HG02870 (cell line): ENCODE results near the gene ARHGAP4.

Experiments
- ATAC-seq: cut with Tn5 transposase; IDR thresholded peaks from one replicate; pipeline ENCODE4 v1.9.1; 2021; ENCODE audit warnings: mild to moderate bottlenecking, moderate library complexity; ENCODE audit not compliant: unreplicated experiment

The ARHGAP4 gene

DNA sequence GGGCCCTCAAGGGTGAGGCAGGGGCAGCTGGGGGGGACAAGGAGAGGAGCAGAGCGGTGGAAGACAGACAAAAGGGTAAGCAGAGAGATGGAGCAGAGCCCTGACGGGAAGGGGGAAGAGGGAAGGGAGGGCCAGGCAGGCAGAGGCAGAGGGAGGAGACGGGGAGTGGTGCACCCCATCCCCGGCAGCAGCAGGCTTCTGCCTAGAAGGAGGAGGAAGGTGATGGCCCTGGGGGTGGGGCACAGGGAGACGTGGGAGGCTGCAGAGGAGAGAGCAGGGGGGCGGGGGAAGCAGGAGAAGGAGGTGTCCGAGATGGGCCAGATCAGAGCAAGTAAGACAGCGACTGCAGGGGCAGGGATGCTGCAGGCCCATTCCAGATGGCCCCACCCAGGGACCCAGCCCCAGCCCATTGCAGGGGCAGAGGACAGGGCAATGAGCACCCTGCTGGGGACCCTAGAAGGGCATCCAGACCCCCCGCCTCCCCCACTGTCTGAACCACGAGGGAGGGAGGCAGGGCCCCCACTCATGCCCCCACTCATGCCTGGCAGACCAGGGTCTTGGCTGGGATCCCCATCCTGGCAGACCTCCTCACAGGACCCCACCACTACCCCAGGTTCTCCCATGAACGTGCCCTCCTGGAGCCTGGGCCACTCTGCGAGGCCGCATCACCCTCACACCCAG is 42.8 kb downstream of the ARHGAP4 start:
- ATAC-seq, result no peak

GRCh38 chrX:153882557-153882956 is 43.5 kb downstream of the ARHGAP4 start:
- no peak for ATAC-seq

- ATAC-seq, result no peak
Measured at GRCh38 chrX:153882086-153882498, 44.0 kb downstream of the ARHGAP4 start.

DNA sequence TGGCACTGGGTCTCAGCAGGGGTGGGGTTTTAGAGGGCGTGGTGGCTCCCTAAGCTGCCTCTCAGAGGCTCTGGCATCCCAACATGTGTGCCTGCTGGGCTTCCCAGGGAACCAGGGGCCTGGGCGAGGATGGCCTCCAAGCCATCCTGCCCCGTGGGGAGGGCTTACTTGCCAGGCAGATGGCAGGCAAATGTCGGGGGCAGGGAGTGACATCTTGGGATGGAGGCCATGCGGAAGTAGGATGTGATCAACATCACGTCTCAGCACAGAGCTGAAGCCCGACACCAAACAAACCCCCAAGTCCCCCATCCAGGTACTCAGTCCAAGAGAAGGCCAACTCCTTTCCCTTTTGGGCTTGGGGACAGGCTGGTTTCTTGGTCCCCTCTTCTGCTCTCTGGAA is 44.8 kb downstream of the ARHGAP4 start:
- ATAC-seq, result no peak

DNA sequence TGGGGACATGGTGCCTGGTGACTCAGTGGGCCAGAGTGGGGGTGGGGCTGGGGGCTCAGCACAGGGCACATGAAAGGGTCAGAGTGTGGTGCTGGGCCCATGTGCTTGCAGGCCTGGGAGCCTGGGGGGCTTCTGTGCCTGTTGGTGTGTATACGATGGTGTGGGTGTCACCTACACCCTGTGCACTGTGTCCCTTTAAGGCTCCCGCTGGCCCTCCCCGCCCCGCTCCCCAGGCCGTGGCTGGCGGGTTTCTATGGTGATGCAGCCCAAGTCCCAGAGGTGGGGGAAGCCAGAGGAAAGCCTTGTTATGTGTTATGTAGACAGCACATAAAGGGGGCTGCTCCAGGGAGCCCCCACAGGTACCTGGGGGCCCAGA is 45.6 kb downstream of the ARHGAP4 start:
- no peak for ATAC-seq

DNA sequence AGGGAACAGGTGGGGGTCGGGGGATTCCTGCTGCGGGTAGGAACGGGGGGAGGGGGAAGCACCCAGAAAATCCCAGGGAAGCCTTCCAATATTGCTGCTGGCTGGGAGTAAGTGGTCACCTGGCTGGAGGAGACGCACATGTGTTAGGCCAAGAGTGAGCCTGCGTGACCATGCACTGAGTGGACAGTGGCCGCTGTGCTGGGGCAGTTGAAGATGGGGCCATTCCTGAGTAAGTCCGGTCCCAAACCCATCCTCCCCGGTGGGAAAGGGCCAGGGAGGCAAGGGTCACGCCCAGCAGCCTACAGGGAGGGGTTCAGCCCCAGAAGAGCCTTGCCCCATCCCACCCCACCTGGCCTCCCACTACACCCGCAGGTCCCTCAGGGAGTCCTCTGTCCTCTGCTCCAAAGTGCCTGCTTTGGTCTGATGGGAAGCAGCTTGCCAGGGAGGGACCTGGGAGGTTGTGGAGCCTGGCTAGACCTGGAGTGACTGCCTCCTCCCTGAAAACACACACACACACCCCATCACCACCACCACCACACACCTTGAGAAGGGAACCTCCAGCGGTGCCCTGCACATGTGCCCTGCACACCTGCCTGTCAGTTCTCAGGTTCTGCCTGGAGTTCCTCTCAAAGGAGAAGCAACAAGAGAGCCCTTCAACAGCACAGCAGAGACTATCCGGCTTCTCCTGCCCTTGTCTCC is 46.2 kb downstream of the ARHGAP4 start:
- ATAC-seq, result no peak

DNA sequence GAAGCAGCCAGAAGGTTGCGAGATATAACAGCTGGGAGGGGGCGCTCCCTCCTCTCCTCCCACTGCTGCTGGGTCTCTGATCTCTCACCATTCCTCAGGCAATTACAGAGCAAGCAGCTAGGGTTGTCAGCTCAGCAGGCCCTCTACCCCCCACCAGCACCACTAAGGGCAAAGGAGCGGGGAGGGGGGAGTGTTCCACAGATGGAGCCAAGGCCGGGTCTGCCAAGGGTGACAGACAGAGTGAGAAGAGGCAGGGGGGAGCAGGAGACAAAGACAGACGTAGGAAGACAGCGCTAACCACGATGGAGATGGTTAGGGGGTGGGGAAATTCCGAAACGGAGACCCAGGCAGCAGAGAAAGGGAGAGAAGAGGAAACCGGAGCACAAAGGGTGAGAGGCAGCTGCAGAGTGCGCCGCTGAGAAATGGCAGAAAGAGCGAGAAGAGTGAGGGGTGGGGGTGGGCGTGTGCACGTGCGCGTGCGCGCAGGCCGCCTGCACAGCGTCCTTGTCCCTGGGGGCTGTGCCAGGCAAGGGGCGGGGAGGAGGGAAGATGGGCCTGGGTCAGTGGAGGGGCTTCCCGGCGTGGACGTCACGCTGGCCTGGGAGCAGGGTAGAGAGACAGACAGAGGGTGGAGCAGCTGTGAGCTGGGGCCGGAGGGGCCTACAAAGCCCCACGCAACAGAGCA is 47.0 kb downstream of the ARHGAP4 start:
- no peak for ATAC-seq

GRCh38 chrX:153878345-153878744 is 47.7 kb downstream of the ARHGAP4 start:
- no peak for ATAC-seq

- ATAC-seq, result no peak
Measured at GRCh38 chrX:153877571-153878261, 48.3 kb downstream of the ARHGAP4 start.

- no peak for ATAC-seq
Measured at GRCh38 chrX:153876112-153876491, 50.0 kb downstream of the ARHGAP4 start.

DNA sequence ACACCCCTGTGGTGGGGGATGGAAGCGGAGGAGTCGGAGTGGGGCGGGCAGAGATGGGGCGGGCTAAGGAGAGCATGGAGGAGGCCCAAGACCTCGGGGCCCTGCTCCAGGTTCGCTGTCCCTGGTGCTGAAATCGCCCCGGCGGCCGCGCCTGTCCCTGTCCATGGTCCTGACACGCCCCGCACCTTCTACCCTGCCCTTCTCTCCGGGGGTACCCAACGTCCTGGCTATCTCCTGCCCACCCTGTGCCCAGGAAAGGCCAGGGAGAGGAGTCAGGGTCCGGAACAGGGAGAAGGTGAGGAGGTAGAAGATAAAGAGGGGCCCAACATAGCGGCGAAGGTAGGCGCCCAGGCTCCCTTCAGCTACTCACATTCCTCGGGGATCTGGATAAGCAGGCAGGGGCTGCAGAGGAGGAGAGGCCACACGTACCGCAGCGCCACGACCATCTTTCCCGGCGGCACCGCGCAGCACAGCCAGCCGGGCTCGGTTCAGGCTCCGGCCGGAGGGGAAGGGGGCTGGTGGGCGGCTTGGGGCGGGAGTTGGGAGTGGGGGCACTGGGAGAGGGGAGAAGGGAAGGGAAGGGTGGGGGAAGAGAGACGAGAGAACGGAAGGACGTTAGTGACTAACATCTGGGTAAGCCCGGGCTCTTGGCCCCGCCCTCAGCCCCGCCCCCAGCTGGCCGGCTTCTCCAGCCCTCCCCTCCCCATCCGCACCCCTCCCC is 50.5 kb downstream of the ARHGAP4 start:
- ATAC-seq, result no peak

DNA sequence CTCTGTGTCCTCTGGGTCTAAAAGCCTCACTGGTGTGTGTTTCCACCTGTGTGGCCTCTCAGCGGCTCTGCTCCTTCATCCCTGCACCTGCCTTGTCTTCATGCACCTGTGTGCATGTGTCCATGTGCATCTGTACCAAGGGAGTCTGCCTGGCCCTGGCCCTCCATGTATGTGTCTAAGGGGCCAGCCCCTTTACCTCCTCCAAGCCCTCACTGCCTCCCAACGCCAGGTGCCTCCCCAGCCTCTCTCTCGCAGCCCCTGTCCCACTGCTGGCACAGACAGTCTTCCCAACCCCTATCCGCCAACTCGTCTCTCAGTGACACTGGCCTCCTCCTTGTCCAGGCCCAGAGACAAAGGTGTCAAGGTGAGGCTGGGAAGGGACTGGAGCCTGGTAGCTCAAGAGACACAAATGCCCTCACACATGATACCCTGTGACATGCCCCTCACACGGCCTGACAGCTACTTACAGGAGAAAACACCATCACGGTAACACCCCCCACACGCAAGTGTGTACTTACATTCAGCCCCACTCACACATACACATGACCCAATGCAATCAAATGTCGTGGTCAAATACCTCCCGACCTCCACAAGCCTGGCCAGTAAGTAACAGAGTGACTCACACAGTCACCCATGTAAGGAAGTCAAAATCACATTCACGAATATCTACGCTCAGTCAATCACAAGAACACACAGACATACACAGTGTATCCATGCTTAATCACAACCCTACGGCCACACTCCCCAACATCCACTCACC is 51.5 kb downstream of the ARHGAP4 start:
- ATAC-seq, result no peak

- no peak for ATAC-seq
Measured at GRCh38 chrX:153874085-153874365, 52.0 kb downstream of the ARHGAP4 start.

- no peak for ATAC-seq
Measured at GRCh38 chrX:153873282-153874084, 52.6 kb downstream of the ARHGAP4 start.

- no peak for ATAC-seq
Measured at GRCh38 chrX:153871946-153872878, 53.9 kb downstream of the ARHGAP4 start.

GRCh38 chrX:153871451-153871850 is 54.6 kb downstream of the ARHGAP4 start:
- ATAC-seq, result no peak

DNA sequence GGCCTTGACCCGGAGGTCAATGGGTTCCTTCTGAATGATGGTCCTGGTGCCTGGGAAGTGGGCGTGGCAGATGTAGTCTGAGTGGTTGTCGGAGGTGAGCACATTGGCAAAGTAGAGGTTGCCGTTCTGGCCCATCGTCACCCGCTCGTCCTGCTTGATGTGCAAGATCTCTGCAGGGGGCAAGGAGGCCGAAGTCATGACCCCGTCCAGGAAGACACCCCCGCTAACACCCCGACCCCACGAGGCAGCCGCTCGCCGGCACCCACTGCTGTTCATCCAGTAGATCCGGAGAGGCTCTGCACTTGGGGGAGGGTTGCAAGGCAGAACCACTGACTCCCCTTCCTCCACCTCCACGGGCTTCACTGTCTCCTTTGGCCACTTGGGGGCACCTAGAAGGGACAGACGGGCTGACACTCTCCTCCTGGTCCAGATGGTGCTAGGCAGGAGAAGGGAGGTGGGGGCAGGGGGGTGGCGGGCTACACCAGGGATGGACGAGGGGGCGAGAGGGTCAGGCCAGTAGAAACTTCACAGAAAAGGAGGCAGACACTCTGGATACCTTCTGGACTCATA is 55.2 kb downstream of the ARHGAP4 start:
- ATAC-seq, result no peak

DNA sequence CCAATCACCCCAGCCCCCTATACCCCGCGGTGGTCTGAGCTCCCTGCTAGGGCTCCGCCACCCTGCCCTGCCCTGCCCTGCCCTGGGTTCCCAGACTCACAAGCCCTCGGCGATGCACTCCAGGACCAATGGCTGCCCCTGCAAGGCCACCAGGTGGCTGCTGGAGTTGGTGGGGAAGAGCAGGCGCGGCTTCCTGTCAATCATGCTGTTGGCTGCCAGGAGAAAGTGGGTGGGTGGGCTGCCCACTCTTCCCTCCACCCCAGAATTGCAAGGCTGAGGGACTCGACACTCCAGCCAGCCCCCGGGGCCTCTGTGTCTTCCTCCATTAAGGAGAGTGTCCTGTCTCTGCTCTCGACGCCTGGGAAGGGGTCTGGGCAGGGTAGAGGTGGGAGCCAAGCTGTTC is 55.8 kb downstream of the ARHGAP4 start:
- no peak for ATAC-seq
